ENCODE data around the gene LYZL4.

Gene LYZL4

GRCh38 chr3:42430781-42431532, 20.5 kb upstream of the LYZL4 start:
- DNase-seq (ENCODE audit: low read depth, low spot score) = no peak

GRCh38 chr3:42428830-42429229, 18.4 kb upstream of the LYZL4 start:
- DNase-seq (ENCODE audit: low read depth, low spot score) = no peak
- in situ Hi-C loops (cut with HindIII; ENCODE audit: low sequenced_read_pairs) = no loop called here
- no peak for TF ChIP-seq CTCF (IDR thresholded peaks at IDR 0.05; ENCODE audit: low read depth, low read length)
- no peak overlapping the region for H3K4me3 ChIP-seq (ENCODE audit: low read depth, low read length)

More at GRCh38 chr3:42430781-42431532, 20.5 kb upstream of the LYZL4 start:
- no peak overlapping the region for H3K4me3 ChIP-seq (ENCODE audit: low read depth, low read length)
- in situ Hi-C loops (cut with HindIII; ENCODE audit: low sequenced_read_pairs) = no loop called here
- no peak for TF ChIP-seq CTCF (IDR thresholded peaks at IDR 0.05; ENCODE audit: low read depth, low read length)

- no peak overlapping the region for H3K4me3 ChIP-seq (ENCODE audit: low read depth, low read length)
- TF ChIP-seq CTCF (IDR thresholded peaks at IDR 0.05; ENCODE audit: low read depth, low read length) = no peak
- no peak for DNase-seq (ENCODE audit: low read depth, low spot score)
- in situ Hi-C loops (cut with HindIII; ENCODE audit: low sequenced_read_pairs) = no loop called here
Measured at GRCh38 chr3:42425736-42426407, 15.5 kb upstream of the LYZL4 start.

GRCh38 chr3:42424911-42425310, 14.5 kb upstream of the LYZL4 start:
- in situ Hi-C loops (cut with HindIII; ENCODE audit: low sequenced_read_pairs) = no loop called here
- DNase-seq (ENCODE audit: low read depth, low spot score) = no peak
- H3K4me3 ChIP-seq (ENCODE audit: low read depth, low read length) = no peak overlapping the region
- TF ChIP-seq CTCF (IDR thresholded peaks at IDR 0.05; ENCODE audit: low read depth, low read length) = no peak

- in situ Hi-C loops (cut with HindIII; ENCODE audit: low sequenced_read_pairs) = no loop called here
- no peak for DNase-seq (ENCODE audit: low read depth, low spot score)
- no peak overlapping the region for H3K4me3 ChIP-seq (ENCODE audit: low read depth, low read length)
- no peak for TF ChIP-seq CTCF (IDR thresholded peaks at IDR 0.05; ENCODE audit: low read depth, low read length)
Measured at GRCh38 chr3:42421818-42422796, 11.7 kb upstream of the LYZL4 start.

GRCh38 chr3:42419563-42419962, 9.2 kb upstream of the LYZL4 start:
- in situ Hi-C loops (cut with HindIII; ENCODE audit: low sequenced_read_pairs) = no loop called here
- TF ChIP-seq CTCF (IDR thresholded peaks at IDR 0.05; ENCODE audit: low read depth, low read length) = no peak
- DNase-seq (ENCODE audit: low read depth, low spot score) = no peak
- no peak overlapping the region for H3K4me3 ChIP-seq (ENCODE audit: low read depth, low read length)
